BE2C (cell line): ENCODE results near the gene ADAM15.

ENCODE experiments used
- DNase-seq: peaks from one replicate; pipeline ENCODE4 v3.0.0-alpha.2; 2020
- H3K27me3 ChIP-seq: fragments of 250-450 bp; sonication (Bioruptor Pico); 2 replicates; pipeline ENCODE4 v1.5.1; 2020; ENCODE audit warnings: mild to moderate bottlenecking
- H3K36me3 ChIP-seq: fragments of 250-450 bp; sonication (Bioruptor Pico); 2 replicates; pipeline ENCODE4 v1.5.1; 2020; ENCODE audit warnings: mild to moderate bottlenecking
- H3K4me1 ChIP-seq: fragments of 250-450 bp; sonication (Bioruptor Pico); 2 replicates; pipeline ENCODE4 v1.5.1; 2020
- H3K4me3 ChIP-seq: 2 replicates; pipeline ENCODE4 v1.5.1; 2011; ENCODE audit warnings: low read depth, low read length
- H3K9me3 ChIP-seq: fragments of 250-450 bp; sonication (Bioruptor Pico); 2 replicates; pipeline ENCODE4 v1.5.1; 2020
- TF ChIP-seq, protein P1 (sequence below): IDR thresholded peaks from 2 replicates; pipeline ENCODE4 v1.5.1; 2012; ENCODE audit warnings: mild to moderate bottlenecking, low read depth, low read length

The ADAM15 gene

DNA sequence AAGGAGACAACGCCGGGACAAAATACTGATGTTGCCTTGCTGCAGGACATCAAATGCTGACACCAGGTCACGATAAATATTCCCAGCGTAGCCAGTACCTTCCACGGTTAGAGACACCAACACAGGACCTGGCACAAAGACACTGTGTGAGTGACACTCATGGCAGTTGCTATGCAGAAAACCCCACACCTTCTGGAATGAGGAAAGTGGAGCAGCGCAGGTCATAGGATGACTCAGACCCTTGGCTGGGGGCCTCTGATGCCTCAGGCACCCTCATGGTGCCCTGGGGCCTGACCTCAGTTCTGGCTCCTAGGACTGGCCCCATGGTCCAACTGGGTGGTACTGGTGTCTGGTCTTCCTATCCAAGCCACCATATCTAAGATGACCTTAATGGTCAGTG is 24.5 kb upstream of the ADAM15 start:
- Histone ChIP-seq H3K4me3 (no peak overlapping the region), H3K9me3 (no peaks in the 10 kb centered on the region), H3K4me1 (no peaks in the 10 kb centered on the region), H3K36me3 (no peaks in the 10 kb centered on the region), H3K27me3 (no peaks in the 10 kb centered on the region)
- no peak for DNase-seq
- TF ChIP-seq, protein P1, sequence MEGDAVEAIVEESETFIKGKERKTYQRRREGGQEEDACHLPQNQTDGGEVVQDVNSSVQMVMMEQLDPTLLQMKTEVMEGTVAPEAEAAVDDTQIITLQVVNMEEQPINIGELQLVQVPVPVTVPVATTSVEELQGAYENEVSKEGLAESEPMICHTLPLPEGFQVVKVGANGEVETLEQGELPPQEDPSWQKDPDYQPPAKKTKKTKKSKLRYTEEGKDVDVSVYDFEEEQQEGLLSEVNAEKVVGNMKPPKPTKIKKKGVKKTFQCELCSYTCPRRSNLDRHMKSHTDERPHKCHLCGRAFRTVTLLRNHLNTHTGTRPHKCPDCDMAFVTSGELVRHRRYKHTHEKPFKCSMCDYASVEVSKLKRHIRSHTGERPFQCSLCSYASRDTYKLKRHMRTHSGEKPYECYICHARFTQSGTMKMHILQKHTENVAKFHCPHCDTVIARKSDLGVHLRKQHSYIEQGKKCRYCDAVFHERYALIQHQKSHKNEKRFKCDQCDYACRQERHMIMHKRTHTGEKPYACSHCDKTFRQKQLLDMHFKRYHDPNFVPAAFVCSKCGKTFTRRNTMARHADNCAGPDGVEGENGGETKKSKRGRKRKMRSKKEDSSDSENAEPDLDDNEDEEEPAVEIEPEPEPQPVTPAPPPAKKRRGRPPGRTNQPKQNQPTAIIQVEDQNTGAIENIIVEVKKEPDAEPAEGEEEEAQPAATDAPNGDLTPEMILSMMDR: no peak

- TF ChIP-seq, protein P1: no peak
- no peaks in the 10 kb centered on the region for H3K9me3 ChIP-seq
- no peak overlapping the region for H3K4me3 ChIP-seq
- H3K27me3 ChIP-seq: no peaks in the 10 kb centered on the region
- no peak for DNase-seq
- H3K36me3 ChIP-seq: no peaks in the 10 kb centered on the region
- no peaks in the 10 kb centered on the region for H3K4me1 ChIP-seq
Measured at GRCh38 chr1:155029513-155030242, 21.4 kb upstream of the ADAM15 start.

DNA sequence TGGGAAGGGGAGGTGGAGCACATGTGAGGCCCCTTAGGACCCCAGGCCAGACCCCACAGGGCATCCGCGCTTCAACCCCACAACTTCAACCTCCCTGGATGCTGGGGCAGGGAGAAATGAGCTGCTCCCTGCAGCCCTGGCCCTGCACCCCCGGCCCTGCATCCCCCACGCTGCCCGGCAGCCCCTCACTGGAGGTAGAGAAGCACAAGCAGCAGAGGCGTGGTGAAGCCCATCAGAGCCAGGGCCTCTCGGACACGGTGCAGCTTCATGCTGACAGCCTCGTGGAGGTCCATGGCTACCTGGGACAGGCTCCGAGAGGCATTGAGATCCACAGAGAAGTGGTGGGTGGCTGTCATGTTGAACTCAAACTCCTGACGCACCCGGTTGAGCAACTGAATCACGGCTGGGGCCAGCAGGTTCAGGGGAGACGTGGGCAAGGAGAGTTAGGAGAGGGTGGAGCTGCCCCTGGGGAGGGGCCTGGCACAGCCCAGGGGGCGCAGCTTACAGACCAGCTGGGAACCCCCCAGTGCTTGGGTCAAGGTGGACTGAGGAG is 20.8 kb upstream of the ADAM15 start:
- Histone ChIP-seq H3K27me3 (no peaks in the 10 kb centered on the region), H3K36me3 (no peaks in the 10 kb centered on the region), H3K4me3 (no peak overlapping the region), H3K4me1 (no peaks in the 10 kb centered on the region), H3K9me3 (no peaks in the 10 kb centered on the region)
- TF ChIP-seq, protein P1: no peak
- no peak for DNase-seq

DNA sequence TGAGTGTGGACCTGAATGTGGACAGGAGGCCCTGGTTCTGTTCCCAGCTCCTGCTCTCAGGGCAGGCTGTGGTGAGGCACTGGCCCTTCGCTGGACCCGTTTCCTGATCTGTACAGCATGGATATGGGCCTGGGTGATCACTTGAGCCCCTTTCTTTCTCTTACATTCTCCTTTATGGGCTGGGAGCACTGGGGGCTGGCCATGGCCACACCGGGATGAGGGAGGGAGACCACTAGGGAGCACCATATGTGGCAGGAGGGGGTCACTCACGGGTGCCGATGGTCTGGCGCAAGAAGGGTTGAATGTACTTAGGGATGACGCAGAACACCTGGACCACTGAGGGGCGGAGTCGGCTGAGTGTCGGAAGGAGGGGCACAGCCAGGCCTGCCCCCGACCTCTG is 20.2 kb upstream of the ADAM15 start:
- H3K4me3 ChIP-seq: no peak overlapping the region
- no peaks in the 10 kb centered on the region for H3K36me3 ChIP-seq
- TF ChIP-seq, protein P1: no peak
- H3K27me3 ChIP-seq: no peaks in the 10 kb centered on the region
- DNase-seq: no peak
- no peaks in the 10 kb centered on the region for H3K4me1 ChIP-seq
- H3K9me3 ChIP-seq: no peaks in the 10 kb centered on the region

DNA sequence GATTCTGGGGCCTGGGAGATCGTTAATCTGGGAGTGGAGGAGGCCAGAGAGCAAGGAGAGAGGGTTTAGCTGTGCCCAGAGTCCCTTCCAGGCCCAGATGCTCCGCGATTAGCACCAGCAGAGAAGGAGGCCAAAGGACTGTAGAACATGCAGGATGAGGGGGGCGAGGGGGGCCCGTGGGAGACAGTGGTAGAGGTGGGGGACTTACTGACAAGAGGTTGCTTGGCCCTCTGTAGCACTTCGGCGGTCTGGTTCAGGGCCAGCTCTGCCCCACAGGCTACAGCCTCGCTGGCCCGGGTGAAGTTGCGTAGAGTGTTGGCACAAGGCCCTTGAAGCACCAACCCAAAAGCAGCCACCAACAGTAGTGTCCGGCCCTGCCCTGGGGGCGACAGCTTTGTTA is 18.2 kb upstream of the ADAM15 start:
- no peak overlapping the region for H3K4me3 ChIP-seq
- H3K27me3 ChIP-seq: no peaks in the 10 kb centered on the region
- H3K36me3 ChIP-seq: no peaks in the 10 kb centered on the region
- TF ChIP-seq, protein P1: no peak
- DNase-seq: no peak
- H3K9me3 ChIP-seq: no peaks in the 10 kb centered on the region
- no peaks in the 10 kb centered on the region for H3K4me1 ChIP-seq

DNA sequence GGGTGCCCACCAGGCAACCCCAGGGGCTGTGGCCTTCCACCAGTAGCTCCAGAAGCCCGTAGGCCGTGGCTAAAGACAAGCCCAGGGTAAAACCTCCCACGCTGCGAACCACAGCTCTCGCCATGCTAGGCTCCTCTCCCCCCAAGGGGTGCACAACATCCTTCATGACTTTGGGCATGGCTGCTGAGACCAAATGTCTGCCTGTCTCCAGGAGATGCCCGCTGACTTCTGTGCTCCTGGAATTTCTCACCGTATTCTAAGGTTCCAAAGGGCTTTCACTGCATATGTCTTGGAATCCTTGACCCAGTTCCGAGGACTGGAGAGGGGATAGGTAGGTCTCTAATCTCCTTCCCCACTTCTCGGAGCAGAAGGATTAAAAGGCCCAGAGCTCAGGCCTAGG is 17.6 kb upstream of the ADAM15 start, which contains the start of the genes DCST1 and DCST2:
TSS of gene DCST1 (plus strand) at position 301 of the 400 bp plus-strand sequence. CDS start 213 bp downstream, outside the sequence.
TSS of gene DCST2 (minus strand) at position 258 of the 400 bp plus-strand sequence. CDS start at position 178, 80 bp downstream.
- no peaks in the 10 kb centered on the region for H3K27me3 ChIP-seq
- H3K9me3 ChIP-seq: no peaks in the 10 kb centered on the region
- no peaks in the 10 kb centered on the region for H3K4me1 ChIP-seq
- no peak for DNase-seq
- TF ChIP-seq, protein P1: no peak
- no peaks in the 10 kb centered on the region for H3K36me3 ChIP-seq
- no peak within 1 kb of the TSS for H3K4me3 ChIP-seq
